ENCODE data around the gene NAGPA.
"Not testable (repeated sequence)": the region's sequence is repeated elsewhere in the genome, so short reads cannot be mapped to it uniquely, and the experiment has no call there.

GRCh38 chr16:5080996-5081395, 47.3 kb upstream of the NAGPA start:
- not testable (repeated sequence) for TF ChIP-seq ZBTB44 (CRISPR knock-in tag; IDR thresholded peaks at IDR 0.05); ZNF598 (CRISPR knock-in tag; IDR thresholded peaks at IDR 0.05; ENCODE audit: borderline replicate concordance); KDM1A (CRISPR knock-in tag; IDR thresholded peaks at IDR 0.05); CTCF (CRISPR knock-in tag; IDR thresholded peaks at IDR 0.05); ATF1 (CRISPR knock-in tag; IDR thresholded peaks at IDR 0.05)

Measured in HepG2 (cell line).